B cell (primary cell): ENCODE results near the gene LARP4.

ENCODE experiments used
- EZH2 ChIP-seq: IDR thresholded peaks from 2 replicates; pipeline ENCODE4 v1.6.1; 2012; ENCODE audit warnings: borderline replicate concordance, low read depth, mild to moderate bottlenecking, moderate library complexity, low read length; ENCODE audit not compliant: insufficient read depth, poor library complexity, severe bottlenecking
- TF ChIP-seq, protein P1 (sequence below): fragments of 200-600 bp; IDR thresholded peaks from one replicate; pipeline ENCODE4 v1.8.0; 2022; ENCODE audit warnings: antibody characterized with exemption, mild to moderate bottlenecking

DNA sequence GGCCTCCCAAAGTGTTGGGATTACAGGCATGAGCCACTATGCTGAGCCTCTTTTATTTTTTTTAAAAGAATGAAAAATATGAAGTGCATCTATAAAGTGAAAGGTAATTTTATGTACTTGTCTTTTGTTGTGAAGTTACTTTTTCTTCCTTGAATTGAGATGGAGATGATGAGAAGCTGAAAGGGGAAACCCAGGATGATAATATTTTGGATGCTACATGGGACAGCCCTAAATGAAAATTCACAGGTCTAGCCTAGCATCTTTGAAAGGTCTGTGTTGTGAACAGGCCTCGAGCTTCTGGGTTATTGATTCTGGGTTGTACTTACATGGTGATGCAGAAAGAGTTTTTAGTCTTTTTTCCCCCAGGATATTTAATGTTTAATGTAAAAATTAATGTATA, 118.7 kb downstream of the LARP4 start:
- TF ChIP-seq, protein P1, sequence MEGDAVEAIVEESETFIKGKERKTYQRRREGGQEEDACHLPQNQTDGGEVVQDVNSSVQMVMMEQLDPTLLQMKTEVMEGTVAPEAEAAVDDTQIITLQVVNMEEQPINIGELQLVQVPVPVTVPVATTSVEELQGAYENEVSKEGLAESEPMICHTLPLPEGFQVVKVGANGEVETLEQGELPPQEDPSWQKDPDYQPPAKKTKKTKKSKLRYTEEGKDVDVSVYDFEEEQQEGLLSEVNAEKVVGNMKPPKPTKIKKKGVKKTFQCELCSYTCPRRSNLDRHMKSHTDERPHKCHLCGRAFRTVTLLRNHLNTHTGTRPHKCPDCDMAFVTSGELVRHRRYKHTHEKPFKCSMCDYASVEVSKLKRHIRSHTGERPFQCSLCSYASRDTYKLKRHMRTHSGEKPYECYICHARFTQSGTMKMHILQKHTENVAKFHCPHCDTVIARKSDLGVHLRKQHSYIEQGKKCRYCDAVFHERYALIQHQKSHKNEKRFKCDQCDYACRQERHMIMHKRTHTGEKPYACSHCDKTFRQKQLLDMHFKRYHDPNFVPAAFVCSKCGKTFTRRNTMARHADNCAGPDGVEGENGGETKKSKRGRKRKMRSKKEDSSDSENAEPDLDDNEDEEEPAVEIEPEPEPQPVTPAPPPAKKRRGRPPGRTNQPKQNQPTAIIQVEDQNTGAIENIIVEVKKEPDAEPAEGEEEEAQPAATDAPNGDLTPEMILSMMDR: no peak
- TF ChIP-seq EZH2: no peak
